ENCODE results near the gene CCL2. TPM values are rescaled to one million over a fixed set of nuclear protein-coding genes. Genes with fewer than 3 reads are reported as not detected.

The CCL2 gene
- total and polyA plus RNA-seq, 2 donors, result 22.4 to 46.2 TPM

- H3K27ac ChIP-seq (ENCODE audit: low read depth), result no peak overlapping the region
These were observed 46.9 kb downstream of the CCL2 start for GRCh38 chr17:34301986-34302385.

GRCh38 chr17:34302636-34303035 lies 47.6 kb downstream of the CCL2 start:
- WGBS, result 84% methylated on average over 1 of the region's 1 CpG
- DNase-seq (ENCODE audit: extremely low spot score), result no peak
- Histone ChIP-seq H3K27ac (ENCODE audit: low read depth) (no peak overlapping the region), H3K4me1 (ENCODE audit: insufficient read depth) (no peaks in the 10 kb centered on the region), H3K4me3 (ENCODE audit: low read depth, low read length) (no peak overlapping the region), H3K36me3 (ENCODE audit: insufficient read depth) (no peaks in the 10 kb centered on the region)

More at GRCh38 chr17:34301986-34302385, 46.9 kb downstream of the CCL2 start:
- DNase-seq (ENCODE audit: extremely low spot score), result no peak
- H3K4me1 ChIP-seq (ENCODE audit: insufficient read depth), result no peaks in the 10 kb centered on the region
- no peaks in the 10 kb centered on the region for H3K36me3 ChIP-seq (ENCODE audit: insufficient read depth)
- no peak overlapping the region for H3K4me3 ChIP-seq (ENCODE audit: low read depth, low read length)
- WGBS, result 96% methylated on average over 2 of the region's 2 CpGs

GRCh38 chr17:34303606-34304005 lies 48.5 kb downstream of the CCL2 start:
- Histone ChIP-seq H3K4me1 (ENCODE audit: insufficient read depth) (no peaks in the 10 kb centered on the region), H3K36me3 (ENCODE audit: insufficient read depth) (no peaks in the 10 kb centered on the region), H3K27ac (ENCODE audit: low read depth) (no peak overlapping the region), H3K4me3 (ENCODE audit: low read depth, low read length) (no peak overlapping the region)
- 84% methylated on average over 2 of the region's 2 CpGs for WGBS
- DNase-seq (ENCODE audit: extremely low spot score), result no peak

GRCh38 chr17:34305061-34305460 lies 50.0 kb downstream of the CCL2 start:
- no peak for DNase-seq (ENCODE audit: extremely low spot score)
- no peaks in the 10 kb centered on the region for H3K4me1 ChIP-seq (ENCODE audit: insufficient read depth)
- H3K27ac ChIP-seq (ENCODE audit: low read depth), result no peak overlapping the region
- WGBS, result 96% methylated on average over 4 of the region's 4 CpGs
- H3K4me3 ChIP-seq (ENCODE audit: low read depth, low read length), result no peak overlapping the region
- H3K36me3 ChIP-seq (ENCODE audit: insufficient read depth), result no peaks in the 10 kb centered on the region

DNA sequence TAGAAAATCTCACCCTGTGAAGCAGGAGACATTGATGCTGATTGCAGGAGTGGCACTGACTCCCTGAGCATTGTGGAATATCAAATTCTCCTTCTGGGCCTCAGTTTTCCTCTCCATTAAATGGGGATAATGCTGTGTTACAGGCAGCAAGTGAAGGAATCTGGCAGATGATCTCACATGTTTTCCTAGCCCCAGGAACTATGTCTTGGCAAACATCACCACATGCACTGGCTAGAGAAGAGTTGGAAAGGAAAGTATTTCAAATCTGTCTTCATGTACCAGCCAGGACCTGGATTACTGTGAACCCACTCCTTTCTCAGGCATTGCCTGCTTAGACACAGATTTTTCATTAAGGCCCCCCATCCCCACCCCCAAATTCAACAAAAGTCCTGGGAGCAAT lies 50.5 kb downstream of the CCL2 start:
- H3K36me3 ChIP-seq (ENCODE audit: insufficient read depth), result no peaks in the 10 kb centered on the region
- no peak for DNase-seq (ENCODE audit: extremely low spot score)
- H3K27ac ChIP-seq (ENCODE audit: low read depth), result no peak overlapping the region
- H3K4me1 ChIP-seq (ENCODE audit: insufficient read depth), result no peaks in the 10 kb centered on the region
- no peak overlapping the region for H3K4me3 ChIP-seq (ENCODE audit: low read depth, low read length)

- H3K27ac ChIP-seq (ENCODE audit: low read depth), result no peak overlapping the region
These were observed 51.4 kb downstream of the CCL2 start for GRCh38 chr17:34306466-34306865.

More at GRCh38 chr17:34306466-34306865, 51.4 kb downstream of the CCL2 start:
- no peaks in the 10 kb centered on the region for H3K4me1 ChIP-seq (ENCODE audit: insufficient read depth)
- no peak for DNase-seq (ENCODE audit: extremely low spot score)
- no peak overlapping the region for H3K4me3 ChIP-seq (ENCODE audit: low read depth, low read length)
- no peaks in the 10 kb centered on the region for H3K36me3 ChIP-seq (ENCODE audit: insufficient read depth)
- WGBS, result 77% methylated on average over 3 of the region's 3 CpGs

Other genes with a start within 250 kb of the CCL2 start
- gene CCL7, start 14.9 kb downstream of the CCL2 start, total RNA-seq, result not detected
- gene CCL7, start 14.9 kb downstream of the CCL2 start, polyA plus RNA-seq, result 0.15 TPM
- gene CCL11, start 30.5 kb downstream of the CCL2 start, total RNA-seq, result 1.7 TPM
- 0.29 TPM for gene CCL11, start 30.5 kb downstream of the CCL2 start, polyA plus RNA-seq
- gene CCL8, start 64.2 kb downstream of the CCL2 start, total RNA-seq, result 1.0 TPM
- gene CCL8, start 64.2 kb downstream of the CCL2 start, polyA plus RNA-seq, result 0.44 TPM
- gene CCL13, start 101.2 kb downstream of the CCL2 start, total RNA-seq, result 1.6 TPM
- gene CCL13, start 101.2 kb downstream of the CCL2 start, polyA plus RNA-seq, result 3.5 TPM
- gene CCL1, start 107.9 kb downstream of the CCL2 start, total RNA-seq, result not detected
- not detected for gene CCL1, start 107.9 kb downstream of the CCL2 start, polyA plus RNA-seq